HepG2 (cell line): ENCODE data around the gene HCRTR1. TPM values are rescaled to one million over a fixed set of nuclear protein-coding genes. Genes with fewer than 3 reads are reported as not detected.

Experiments
- ASH2L ChIP-seq: fragments of 300-600, 200-600 bp; sonication (generic); IDR thresholded peaks from 2 replicates; pipeline ENCODE4 v1.7.0; 2017; ENCODE audit warnings: low read depth, mild to moderate bottlenecking, moderate library complexity, mixed read lengths, low read length; ENCODE audit not compliant: insufficient read length
- ATAD3A ChIP-seq: sonication (generic); formaldehyde crosslinking; IDR thresholded peaks from 2 replicates; pipeline ENCODE4 v1.4.0; 2020; ENCODE audit warnings: missing genetic modification reagents
- CHD2 ChIP-seq: IDR thresholded peaks from 2 replicates; pipeline ENCODE4 v1.6.1; 2011; ENCODE audit warnings: low read depth, low read length, improper control_type of control experiment
- DR1 ChIP-seq: sonication (generic); formaldehyde crosslinking; IDR thresholded peaks from 2 replicates; pipeline ENCODE4 v1.8.0; 2021; ENCODE audit warnings: mild to moderate bottlenecking, missing genetic modification reagents, inconsistent platforms
- HDAC6 ChIP-seq: fragments of 200-600 bp; sonication (generic); IDR thresholded peaks from 2 replicates; pipeline ENCODE4 v1.7.0; 2017; ENCODE audit warnings: mild to moderate bottlenecking, antibody characterized with exemption, low read length, low read depth
- KDM1A ChIP-seq: IDR thresholded peaks from 2 replicates; pipeline ENCODE4 v1.6.1; 2016; ENCODE audit warnings: missing compliant biosample characterization
- MZF1 ChIP-seq: sonication (generic); formaldehyde crosslinking; IDR thresholded peaks from 2 replicates; pipeline ENCODE4 v1.8.1; 2023; ENCODE audit warnings: mild to moderate bottlenecking, missing genetic modification reagents, borderline replicate concordance
- RFX5 ChIP-seq: IDR thresholded peaks from 2 replicates; pipeline ENCODE4 v1.6.1; 2011; ENCODE audit warnings: low read depth, low read length, improper control_type of control experiment
- SP4 ChIP-seq: sonication (generic); formaldehyde crosslinking; IDR thresholded peaks from 2 replicates; pipeline ENCODE4 v1.8.1; 2023; ENCODE audit warnings: mild to moderate bottlenecking, missing genetic modification reagents
- ZEB1 ChIP-seq: IDR thresholded peaks from 2 replicates; pipeline ENCODE4 v1.6.1; 2012; ENCODE audit warnings: mild to moderate bottlenecking, low read depth, inconsistent platforms; ENCODE audit not compliant: insufficient replicate concordance
- ZMYM2 ChIP-seq: sonication (generic); formaldehyde crosslinking; IDR thresholded peaks from 2 replicates; pipeline ENCODE4 v1.8.0; 2022; ENCODE audit warnings: mild to moderate bottlenecking, missing genetic modification reagents
- ZNF142 ChIP-seq: sonication (generic); formaldehyde crosslinking; IDR thresholded peaks from 2 replicates; pipeline ENCODE4 v1.4.0; 2020; ENCODE audit warnings: missing genetic modification reagents
- ZNF180 ChIP-seq: sonication (generic); formaldehyde crosslinking; IDR thresholded peaks from 2 replicates; pipeline ENCODE4 v1.4.0; 2020; ENCODE audit warnings: low read depth, missing genetic modification reagents, borderline replicate concordance
- ZNF292 ChIP-seq: sonication (generic); formaldehyde crosslinking; IDR thresholded peaks from 2 replicates; pipeline ENCODE4 v1.8.1; 2022; ENCODE audit warnings: mild to moderate bottlenecking, low read depth, missing genetic modification reagents, borderline replicate concordance
- ZNF501 ChIP-seq: sonication (generic); formaldehyde crosslinking; IDR thresholded peaks from 2 replicates; pipeline ENCODE4 v1.5.1; 2020; ENCODE audit warnings: mild to moderate bottlenecking, moderate library complexity, missing genetic modification reagents
- ZNF546 ChIP-seq: sonication (generic); formaldehyde crosslinking; conservative IDR thresholded peaks from 2 replicates; pipeline ENCODE4 v1.8.1; 2023; ENCODE audit warnings: mild to moderate bottlenecking, missing genetic modification reagents
- ZNF672 ChIP-seq: sonication (generic); formaldehyde crosslinking; IDR thresholded peaks from 2 replicates; pipeline ENCODE4 v1.8.1; 2022; ENCODE audit warnings: missing genetic modification reagents
- ZNF784 ChIP-seq: sonication (generic); formaldehyde crosslinking; IDR thresholded peaks from 2 replicates; pipeline ENCODE4 v1.5.1; 2020; ENCODE audit warnings: missing genetic modification reagents, mild to moderate bottlenecking, borderline replicate concordance
- ZNF850 ChIP-seq: sonication (generic); formaldehyde crosslinking; conservative IDR thresholded peaks from 2 replicates; pipeline ENCODE4 v1.9.0; 2021; ENCODE audit warnings: mild to moderate bottlenecking, missing genetic modification reagents
- ZXDC ChIP-seq: sonication (generic); formaldehyde crosslinking; IDR thresholded peaks from 2 replicates; pipeline ENCODE4 v1.5.0; 2020; ENCODE audit warnings: mild to moderate bottlenecking, missing genetic modification reagents
- polyA plus RNA-seq, 8 experiments: library from polyadenylated mRNA; depleted of rRNA in 3 of 8; stranded (reverse) in 7 of 8; unstranded in 1 of 8; fragments of >200 nt; fragmentation: Illumina TruSeq in 4 of 8; extraction: Trizol in 4 of 8; gene quantifications; 2 replicates each; pipeline versions ENCODE4 v1.2.1 to v1.2.3, GENCODE V29; 2011 to 2016; ENCODE audit warnings: low read depth in 4 of 8, missing spikeins in 1 of 8, mixed read lengths in 1 of 8; ENCODE audit not compliant: insufficient read depth in 1 of 8
- total RNA-seq, 5 experiments: library from RNA; depleted of rRNA; stranded (reverse); fragments of >200 nt; fragmentation: Illumina TruSeq; extraction: Trizol; gene quantifications; 2 replicates each; pipeline ENCODE4 v1.2.3, GENCODE V29; 2016; ENCODE audit warnings: low read depth in 1 of 5

HCRTR1 gene
- total and polyA plus RNA-seq, 2 of the 13 experiments (the other 11 are each of a cell fraction or from before 2014, with no cell fraction given), result not detected

- TF ChIP-seq ZXDC, result no peak
- TF ChIP-seq ATAD3A (CRISPR knock-in tag), result no peak
- TF ChIP-seq ZEB1, result peak; percentile 67
- peak; percentile 81; the same call in 1 of the 2 replicates for TF ChIP-seq ZNF784 (CRISPR knock-in tag)
- no peak for TF ChIP-seq DR1 (CRISPR knock-in tag)
- TF ChIP-seq ZNF180 (CRISPR knock-in tag), result no peak
- TF ChIP-seq ASH2L, result peak; percentile 91
- no peak for TF ChIP-seq ZMYM2
- TF ChIP-seq ZNF501, result peak; percentile 74; the same call in 1 of the 2 replicates
- no peak for TF ChIP-seq ZNF546
- no peak for TF ChIP-seq HDAC6
- TF ChIP-seq ZNF672 (CRISPR knock-in tag), result no peak
- TF ChIP-seq ZNF292 (CRISPR knock-in tag), result no peak
- TF ChIP-seq SP4 (CRISPR knock-in tag), result peak; percentile 97
- no peak for TF ChIP-seq MZF1 (CRISPR knock-in tag)
- TF ChIP-seq CHD2, result no peak
- no peak for TF ChIP-seq ZNF142 (CRISPR knock-in tag)
- TF ChIP-seq RFX5, result peak; percentile 88
- TF ChIP-seq KDM1A, result no peak
- no peak for TF ChIP-seq ZNF850
These were observed 27.2 kb downstream of the HCRTR1 start, which contains the start of gene PEF1 (continued) for GRCh38 chr1:31644560-31645273.
